GM21576 (cell line): Measurements from ENCODE around the gene TMEM107.
"Not testable (repeated sequence)": the region's sequence is repeated elsewhere in the genome, so short reads cannot be mapped to it uniquely, and the experiment has no call there.

Experiments used
- ATAC-seq: cut with Tn5 transposase; IDR thresholded peaks from one replicate; pipeline ENCODE4 v1.9.1; 2021; ENCODE audit warnings: mild to moderate bottlenecking, moderate library complexity; ENCODE audit not compliant: unreplicated experiment

Gene TMEM107

GRCh38 chr17:8176197-8176940, at the start of gene TMEM107:
Gene TMEM107 (minus strand): TSS chr17:8176380. CDS start chr17:8176286, 94 bp downstream.
- peak; percentile 53 for ATAC-seq

- no peak for ATAC-seq
Measured at GRCh38 chr17:8224891-8225812, 49.0 kb upstream of the TMEM107 start.

GRCh38 chr17:8223356-8224126, 47.4 kb upstream of the TMEM107 start:
- ATAC-seq: peak; percentile 7

- ATAC-seq: peak; percentile 32
Measured at GRCh38 chr17:8222630-8223355, 46.6 kb upstream of the TMEM107 start.

- peak; percentile 31 for ATAC-seq
Measured at GRCh38 chr17:8222380-8222629, 46.1 kb upstream of the TMEM107 start.

- ATAC-seq: peak; percentile 39
Measured at GRCh38 chr17:8221663-8222379, 45.6 kb upstream of the TMEM107 start.

- no peak for ATAC-seq
Measured at GRCh38 chr17:8220783-8221662, 44.8 kb upstream of the TMEM107 start.

GRCh38 chr17:8214000-8214399, 37.8 kb upstream of the TMEM107 start:
- ATAC-seq: not testable (repeated sequence)

GRCh38 chr17:8212312-8213180, 36.4 kb upstream of the TMEM107 start:
- ATAC-seq: no peak

- ATAC-seq: no peak
Measured at GRCh38 chr17:8210761-8211458, 34.7 kb upstream of the TMEM107 start.

GRCh38 chr17:8209907-8210760, 34.0 kb upstream of the TMEM107 start, which contains the start of gene AURKB:
Gene AURKB (minus strand): TSS chr17:8210575. CDS start chr17:8210224, 351 bp downstream.
- ATAC-seq: peak; percentile 87

- ATAC-seq: no peak
Measured at GRCh38 chr17:8206536-8206935, 30.4 kb upstream of the TMEM107 start.

- ATAC-seq: no peak
Measured at GRCh38 chr17:8204761-8205555, 28.8 kb upstream of the TMEM107 start.

GRCh38 chr17:8192070-8192815, 16.1 kb upstream of the TMEM107 start:
- ATAC-seq: no peak

- ATAC-seq: no peak
Measured at GRCh38 chr17:8190506-8190905, 14.3 kb upstream of the TMEM107 start.
